Dermis blood vessel endothelial cell (primary cell): ENCODE data around the gene IL1RL1. TPM values are rescaled to one million over a fixed set of nuclear protein-coding genes. Genes with fewer than 3 reads are reported as not detected.

Experiments used
- DNase-seq: peaks from one replicate; pipeline ENCODE4 v3.0.0; 2010
- total RNA-seq: library from RNA; depleted of rRNA; stranded (reverse); fragments of >200 nt; gene quantifications from 2 replicates; pipeline ENCODE4 v1.2.3, GENCODE V29; 2014

Gene IL1RL1
- total RNA-seq, 1 donor from 2014 or later: 0.17 TPM

GRCh38 chr2:102337012-102337411 lies 25.6 kb downstream of the IL1RL1 start:
- DNase-seq: peak; percentile 26

GRCh38 chr2:102337481-102338386 lies 26.4 kb downstream of the IL1RL1 start:
- no peak for DNase-seq

- DNase-seq: no peak
Measured at GRCh38 chr2:102340778-102341177, 29.4 kb downstream of the IL1RL1 start.

- no peak for DNase-seq
Measured at GRCh38 chr2:102342888-102343287, 31.5 kb downstream of the IL1RL1 start.

GRCh38 chr2:102344397-102344796 lies 33.0 kb downstream of the IL1RL1 start:
- no peak for DNase-seq

GRCh38 chr2:102345329-102345920 lies 34.1 kb downstream of the IL1RL1 start:
- no peak for DNase-seq

GRCh38 chr2:102346381-102347130 lies 35.2 kb downstream of the IL1RL1 start:
- no peak for DNase-seq

- no peak for DNase-seq
Measured at GRCh38 chr2:102350137-102350793, 38.9 kb downstream of the IL1RL1 start.

GRCh38 chr2:102355526-102356380 lies 44.4 kb downstream of the IL1RL1 start, which contains the start of gene IL18R1:
IL18R1 (plus strand) TSS chr2:102355796; CDS start chr2:102362661, 6,865 bp downstream.
- DNase-seq: peak; percentile 78

- DNase-seq: no peak
Measured at GRCh38 chr2:102356381-102356712, 45.0 kb downstream of the IL1RL1 start.

- DNase-seq: no peak
Measured at GRCh38 chr2:102356741-102357140, 45.4 kb downstream of the IL1RL1 start.

- no peak for DNase-seq
Measured at GRCh38 chr2:102357937-102358336, 46.6 kb downstream of the IL1RL1 start.

- no peak for DNase-seq
Measured at GRCh38 chr2:102358496-102358895, 47.1 kb downstream of the IL1RL1 start.

GRCh38 chr2:102359527-102359926 lies 48.2 kb downstream of the IL1RL1 start:
- no peak for DNase-seq

- no peak for DNase-seq
Measured at GRCh38 chr2:102361632-102362241, 50.4 kb downstream of the IL1RL1 start.

GRCh38 chr2:102365763-102366162 lies 54.4 kb downstream of the IL1RL1 start:
- DNase-seq: no peak

GRCh38 chr2:102366406-102367112 lies 55.2 kb downstream of the IL1RL1 start:
- DNase-seq: no peak

GRCh38 chr2:102367331-102367971 lies 56.1 kb downstream of the IL1RL1 start:
- DNase-seq: no peak

- DNase-seq: no peak
Measured at GRCh38 chr2:102368461-102369109, 57.2 kb downstream of the IL1RL1 start.

- DNase-seq: no peak
Measured at GRCh38 chr2:102369866-102370265, 58.5 kb downstream of the IL1RL1 start.
